Ishikawa (cell line): ENCODE data around the gene CDC42BPA.

ENCODE experiments used
- CEBPB ChIP-seq: IDR thresholded peaks from 2 replicates; pipeline ENCODE4 v1.6.1; 2012
- CREB1 ChIP-seq: IDR thresholded peaks from 2 replicates; pipeline ENCODE4 v1.6.1; 2012; ENCODE audit warnings: low read depth
- EGR1 ChIP-seq: IDR thresholded peaks from 2 replicates; pipeline ENCODE4 v1.6.1; 2012
- EP300 ChIP-seq: IDR thresholded peaks from 2 replicates; pipeline ENCODE4 v1.6.1; 2012; ENCODE audit warnings: borderline replicate concordance
- FOXM1 ChIP-seq: IDR thresholded peaks from 2 replicates; pipeline ENCODE4 v1.6.1; 2012; ENCODE audit warnings: low read depth, borderline replicate concordance
- NFIC ChIP-seq: IDR thresholded peaks from 2 replicates; pipeline ENCODE4 v1.6.1; 2012
- REST ChIP-seq: IDR thresholded peaks from 2 replicates; pipeline ENCODE4 v1.6.1; 2012; ENCODE audit warnings: low read depth, mild to moderate bottlenecking
- TAF1 ChIP-seq: IDR thresholded peaks from 2 replicates; pipeline ENCODE4 v1.6.1; 2012; ENCODE audit warnings: low read depth, mild to moderate bottlenecking
- TCF12 ChIP-seq: IDR thresholded peaks from 2 replicates; pipeline ENCODE4 v1.6.1; 2012; ENCODE audit warnings: low read depth
- TEAD4 ChIP-seq: IDR thresholded peaks from 2 replicates; pipeline ENCODE4 v1.6.1; 2012
- YY1 ChIP-seq: IDR thresholded peaks from 2 replicates; pipeline ENCODE4 v1.6.1; 2012; ENCODE audit warnings: low read depth
- ZBTB7A ChIP-seq: IDR thresholded peaks from 2 replicates; pipeline ENCODE4 v1.6.1; 2012; ENCODE audit warnings: low read depth
- TF ChIP-seq, protein P1 (sequence below): IDR thresholded peaks from 2 replicates; pipeline ENCODE4 v1.6.1; 2012
- TF ChIP-seq, protein P2 (sequence below): IDR thresholded peaks from 2 replicates; pipeline ENCODE4 v1.6.1; 2012

Gene CDC42BPA

GRCh38 chr1:227257964-227258363, 60.3 kb downstream of the CDC42BPA start:
- TF ChIP-seq TAF1: no peak
- TF ChIP-seq REST: no peak
- TF ChIP-seq TEAD4: no peak
- no peak for TF ChIP-seq CEBPB
- no peak for TF ChIP-seq NFIC
- no peak for TF ChIP-seq YY1
- TF ChIP-seq, protein P1, sequence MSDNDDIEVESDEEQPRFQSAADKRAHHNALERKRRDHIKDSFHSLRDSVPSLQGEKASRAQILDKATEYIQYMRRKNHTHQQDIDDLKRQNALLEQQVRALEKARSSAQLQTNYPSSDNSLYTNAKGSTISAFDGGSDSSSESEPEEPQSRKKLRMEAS: no peak
- TF ChIP-seq, protein P2, sequence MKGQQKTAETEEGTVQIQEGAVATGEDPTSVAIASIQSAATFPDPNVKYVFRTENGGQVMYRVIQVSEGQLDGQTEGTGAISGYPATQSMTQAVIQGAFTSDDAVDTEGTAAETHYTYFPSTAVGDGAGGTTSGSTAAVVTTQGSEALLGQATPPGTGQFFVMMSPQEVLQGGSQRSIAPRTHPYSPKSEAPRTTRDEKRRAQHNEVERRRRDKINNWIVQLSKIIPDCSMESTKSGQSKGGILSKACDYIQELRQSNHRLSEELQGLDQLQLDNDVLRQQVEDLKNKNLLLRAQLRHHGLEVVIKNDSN: no peak
- TF ChIP-seq CREB1: no peak
- TF ChIP-seq FOXM1: no peak

- TF ChIP-seq REST (no peak), TEAD4 (no peak), ZBTB7A (no peak)
Observed at GRCh38 chr1:227255086-227255732, 63.1 kb downstream of the CDC42BPA start.

- no peak for TF ChIP-seq EGR1
- TF ChIP-seq CEBPB: no peak
- TF ChIP-seq REST: no peak
Observed at GRCh38 chr1:227253065-227253464, 65.2 kb downstream of the CDC42BPA start.

- no peak for TF ChIP-seq TCF12
- TF ChIP-seq EP300: no peak
- TF ChIP-seq EGR1: no peak
- no peak for TF ChIP-seq CEBPB
- TF ChIP-seq TAF1: no peak
Observed at GRCh38 chr1:227245613-227246320, 72.5 kb downstream of the CDC42BPA start.

GRCh38 chr1:227244339-227245118, 73.8 kb downstream of the CDC42BPA start:
- TF ChIP-seq, protein P2: no peak
- TF ChIP-seq EGR1: no peak
